Type B pancreatic cell (in vitro differentiated cells): Measurements from ENCODE around the gene CHI3L2. TPM values are rescaled to one million over a fixed set of nuclear protein-coding genes. Genes with fewer than 3 reads are reported as not detected.

ENCODE experiments used
- DNase-seq: peaks from one replicate; pipeline ENCODE4 v3.0.0; 2021; ENCODE audit warnings: mixed read lengths; ENCODE audit not compliant: unreplicated experiment; ENCODE audit errors: extremely low spot score
- H3K27ac Mint-ChIP-seq: 2 replicates; pipeline ENCODE4 v1.8.0; 2021; ENCODE audit warnings: mild to moderate bottlenecking, mixed read lengths
- H3K27me3 Mint-ChIP-seq: 2 replicates; pipeline ENCODE4 v1.8.0; 2021; ENCODE audit warnings: mixed read lengths
- H3K36me3 Mint-ChIP-seq: 2 replicates; pipeline ENCODE4 v1.8.0; 2021; ENCODE audit warnings: mixed read lengths
- H3K4me1 Mint-ChIP-seq: one replicate; pipeline ENCODE4 v1.8.0; 2021; ENCODE audit warnings: mixed read lengths; ENCODE audit not compliant: unreplicated experiment
- H3K4me3 Mint-ChIP-seq: 2 replicates; pipeline ENCODE4 v1.8.0; 2021; ENCODE audit warnings: mild to moderate bottlenecking, mixed read lengths
- H3K9me3 Mint-ChIP-seq: 2 replicates; pipeline ENCODE4 v1.8.0; 2021; ENCODE audit warnings: mixed read lengths
- total RNA-seq: library from RNA; stranded (reverse); gene quantifications from 2 replicates; pipeline ENCODE4 v1.2.1, GENCODE V29; 2021; ENCODE audit warnings: low replicate concordance
- TF ChIP-seq, protein P1 (sequence below): fragments of 200-600 bp; sonication (generic); conservative IDR thresholded peaks from 2 replicates; pipeline ENCODE4 v1.5.0; 2021; ENCODE audit warnings: antibody characterized with exemption, mild to moderate bottlenecking

Gene CHI3L2
- total RNA-seq, 1 donor from 2014 or later: 0.72 TPM

DNA sequence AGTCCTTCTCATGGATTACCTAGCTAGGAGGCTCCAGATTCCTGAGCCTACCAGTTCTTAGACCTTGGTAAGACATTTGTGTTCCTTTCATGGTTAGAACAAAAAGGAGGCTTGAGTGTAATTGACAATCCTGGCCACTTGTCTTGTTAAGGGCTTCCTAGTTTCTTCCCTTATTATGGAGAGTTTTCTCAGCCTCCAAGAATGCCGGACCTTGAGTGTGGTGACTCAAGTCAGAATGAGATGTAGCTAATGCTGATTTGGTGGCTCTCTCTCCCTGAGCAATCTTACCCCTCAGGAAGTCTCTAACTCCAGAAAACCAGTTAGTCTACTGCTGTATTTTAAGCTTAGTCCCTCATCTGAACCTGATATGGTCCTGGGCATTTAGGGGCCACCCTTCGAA lies 14.3 kb downstream of the CHI3L2 start:
- Mint-ChIP-seq H3K36me3 (no peaks in the 10 kb centered on the region), H3K9me3 (no peaks in the 10 kb centered on the region), H3K4me1 (peaks cover 7% of the 10 kb centered on the region), H3K27me3 (no peaks in the 10 kb centered on the region), H3K27ac (no peak overlapping the region), H3K4me3 (no peak overlapping the region)
- TF ChIP-seq, protein P1, sequence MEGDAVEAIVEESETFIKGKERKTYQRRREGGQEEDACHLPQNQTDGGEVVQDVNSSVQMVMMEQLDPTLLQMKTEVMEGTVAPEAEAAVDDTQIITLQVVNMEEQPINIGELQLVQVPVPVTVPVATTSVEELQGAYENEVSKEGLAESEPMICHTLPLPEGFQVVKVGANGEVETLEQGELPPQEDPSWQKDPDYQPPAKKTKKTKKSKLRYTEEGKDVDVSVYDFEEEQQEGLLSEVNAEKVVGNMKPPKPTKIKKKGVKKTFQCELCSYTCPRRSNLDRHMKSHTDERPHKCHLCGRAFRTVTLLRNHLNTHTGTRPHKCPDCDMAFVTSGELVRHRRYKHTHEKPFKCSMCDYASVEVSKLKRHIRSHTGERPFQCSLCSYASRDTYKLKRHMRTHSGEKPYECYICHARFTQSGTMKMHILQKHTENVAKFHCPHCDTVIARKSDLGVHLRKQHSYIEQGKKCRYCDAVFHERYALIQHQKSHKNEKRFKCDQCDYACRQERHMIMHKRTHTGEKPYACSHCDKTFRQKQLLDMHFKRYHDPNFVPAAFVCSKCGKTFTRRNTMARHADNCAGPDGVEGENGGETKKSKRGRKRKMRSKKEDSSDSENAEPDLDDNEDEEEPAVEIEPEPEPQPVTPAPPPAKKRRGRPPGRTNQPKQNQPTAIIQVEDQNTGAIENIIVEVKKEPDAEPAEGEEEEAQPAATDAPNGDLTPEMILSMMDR: no peak
- DNase-seq: no peak

DNA sequence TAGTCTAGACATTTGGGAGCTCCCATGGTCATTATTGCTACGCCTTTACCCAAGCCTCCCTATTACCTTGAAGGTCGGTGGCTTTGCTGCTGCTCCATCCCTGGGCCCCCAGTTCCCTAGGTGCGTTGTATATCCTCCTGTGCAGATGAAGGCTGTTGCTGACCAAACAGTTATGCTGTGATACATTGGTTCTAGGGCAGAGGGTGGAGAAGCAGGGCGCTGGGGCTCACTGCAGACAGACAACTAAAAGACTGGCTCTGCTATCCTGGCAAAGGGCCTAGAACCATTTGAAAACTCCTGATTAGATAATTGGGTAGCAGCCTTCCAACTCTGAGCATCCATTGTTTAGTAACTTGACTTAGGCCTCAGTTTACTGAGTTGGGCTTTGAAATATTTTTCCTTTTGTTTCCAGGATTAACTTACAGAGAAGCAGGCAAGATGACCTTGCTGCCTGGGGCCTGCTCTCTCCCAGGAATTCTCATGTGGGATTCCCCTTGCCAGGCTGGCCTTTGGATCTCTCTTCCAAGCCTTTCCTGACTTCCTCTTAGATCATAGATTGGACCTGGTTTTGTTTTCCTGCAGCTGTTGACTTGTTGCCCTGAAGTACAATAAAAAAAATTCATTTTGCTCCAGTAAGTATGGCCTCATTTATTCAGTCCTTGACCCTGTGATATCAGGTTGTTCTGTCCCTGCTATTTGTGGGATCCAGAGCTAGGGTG lies 15.5 kb downstream of the CHI3L2 start:
- Mint-ChIP-seq H3K27ac (no peak overlapping the region), H3K36me3 (no peaks in the 10 kb centered on the region), H3K27me3 (no peaks in the 10 kb centered on the region), H3K4me1 (no peaks in the 10 kb centered on the region), H3K4me3 (no peak overlapping the region), H3K9me3 (no peaks in the 10 kb centered on the region)
- DNase-seq: no peak
- TF ChIP-seq, protein P1: no peak

DNA sequence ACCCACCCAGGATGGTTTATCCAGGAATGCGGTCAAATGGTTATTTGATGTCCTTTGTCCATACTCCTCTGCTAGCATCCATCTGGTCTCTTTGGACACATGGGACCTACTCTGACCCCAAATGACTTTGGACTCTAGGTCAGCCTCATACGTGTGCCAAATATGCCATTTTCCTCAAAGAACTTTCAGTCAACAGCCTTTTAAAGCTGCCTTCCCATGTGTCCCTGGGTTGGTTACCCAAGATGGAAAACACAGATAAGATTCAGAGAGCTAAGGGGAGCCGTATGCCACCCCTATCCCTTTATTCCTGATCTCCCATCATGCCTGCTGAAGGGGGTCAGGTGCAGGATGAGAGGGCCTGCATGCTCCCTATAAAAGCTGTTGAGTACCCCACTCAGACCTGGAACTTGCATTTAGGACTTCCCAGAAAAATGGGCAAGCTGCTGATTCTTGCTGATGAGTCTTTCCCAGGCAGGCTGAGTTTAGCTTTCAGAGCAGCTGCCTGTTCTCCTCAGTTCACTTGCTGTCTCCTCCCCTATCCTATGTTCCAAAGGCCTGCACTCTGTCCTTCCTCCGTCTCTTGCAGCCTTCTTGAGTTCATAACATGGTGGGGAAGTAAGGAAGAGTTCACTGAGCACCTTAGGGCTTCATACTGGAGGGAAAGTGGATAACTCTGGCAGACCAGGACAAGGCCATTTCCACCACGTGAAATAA lies 19.8 kb downstream of the CHI3L2 start:
- Mint-ChIP-seq H3K4me1 (no peaks in the 10 kb centered on the region), H3K4me3 (no peak overlapping the region), H3K36me3 (no peaks in the 10 kb centered on the region), H3K27me3 (no peaks in the 10 kb centered on the region), H3K27ac (no peak overlapping the region), H3K9me3 (no peaks in the 10 kb centered on the region)
- TF ChIP-seq, protein P1: no peak
- DNase-seq: no peak

DNA sequence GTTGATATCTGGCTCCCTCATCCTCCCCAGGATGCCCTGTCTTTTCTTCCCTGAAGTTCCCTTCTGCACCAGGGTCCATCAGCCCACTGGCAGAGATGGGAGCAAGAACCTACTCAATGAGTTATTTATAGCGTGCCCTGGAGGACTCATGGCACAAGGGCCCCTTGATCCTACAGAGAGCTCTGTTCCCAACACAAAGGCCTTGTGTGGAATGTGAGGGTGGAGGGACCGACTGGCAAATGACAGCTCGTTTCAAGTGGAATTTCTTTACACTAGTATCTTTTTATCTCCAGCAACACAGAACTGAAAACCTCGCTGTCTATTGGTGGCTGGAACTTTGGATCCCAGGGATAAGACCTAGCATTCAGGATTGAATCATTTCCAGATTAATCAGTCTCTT lies 22.4 kb downstream of the CHI3L2 start:
- Mint-ChIP-seq H3K9me3 (no peaks in the 10 kb centered on the region), H3K36me3 (no peaks in the 10 kb centered on the region), H3K4me3 (no peak overlapping the region), H3K4me1 (no peaks in the 10 kb centered on the region), H3K27ac (no peak overlapping the region), H3K27me3 (no peaks in the 10 kb centered on the region)
- TF ChIP-seq, protein P1: no peak
- no peak for DNase-seq

DNA sequence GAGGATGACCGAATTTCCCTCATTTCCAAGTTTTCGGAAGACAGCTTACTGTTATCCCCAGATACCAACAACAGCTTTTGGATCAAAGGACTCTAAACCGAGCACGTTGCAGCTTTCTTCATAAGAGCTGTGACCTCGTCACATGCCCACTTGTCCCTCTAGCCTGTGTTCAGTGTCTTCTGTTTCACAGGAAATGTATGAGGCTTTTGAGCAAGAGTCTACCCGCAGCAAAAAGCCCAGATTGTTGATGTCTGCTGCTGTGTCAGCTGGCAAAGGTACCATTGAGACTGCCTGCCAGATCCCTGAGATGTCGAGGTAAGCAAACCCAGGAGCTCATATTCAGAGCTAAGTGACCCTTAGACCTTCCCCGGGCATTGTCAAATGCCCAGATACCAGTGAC lies 24.1 kb downstream of the CHI3L2 start:
- Mint-ChIP-seq H3K4me1 (no peaks in the 10 kb centered on the region), H3K36me3 (no peaks in the 10 kb centered on the region), H3K27me3 (no peaks in the 10 kb centered on the region), H3K4me3 (no peak overlapping the region), H3K9me3 (no peaks in the 10 kb centered on the region), H3K27ac (no peak overlapping the region)
- no peak for DNase-seq
- TF ChIP-seq, protein P1: no peak
